ENCODE results near the gene ARID5A. TPM values are rescaled to one million over a fixed set of nuclear protein-coding genes. Genes with fewer than 3 reads are reported as not detected.

Gene ARID5A
- total RNA-seq, 1 donor from 2014 or later: 1.2 TPM

GRCh38 chr2:96528006-96528699 is 8.4 kb upstream of the ARID5A start:
- no peak for DNase-seq

GRCh38 chr2:96528700-96529375 is 7.7 kb upstream of the ARID5A start:
- no peak for DNase-seq

- no peak for DNase-seq
These were observed 7.0 kb upstream of the ARID5A start for GRCh38 chr2:96529376-96530143.

GRCh38 chr2:96530144-96530430 is 6.5 kb upstream of the ARID5A start:
- DNase-seq: no peak

- no peak for DNase-seq
These were observed 5.8 kb upstream of the ARID5A start for GRCh38 chr2:96530474-96531357.

- no peak for DNase-seq
These were observed 5.2 kb upstream of the ARID5A start for GRCh38 chr2:96531366-96531765.

- peak; percentile 66 for DNase-seq
These were observed 4.6 kb upstream of the ARID5A start for GRCh38 chr2:96531872-96532505.

GRCh38 chr2:96532641-96533291 is 3.8 kb upstream of the ARID5A start:
- no peak for DNase-seq

GRCh38 chr2:96533292-96534073 is 3.1 kb upstream of the ARID5A start:
- DNase-seq: peak; percentile 23

GRCh38 chr2:96534141-96534540 is 2.4 kb upstream of the ARID5A start:
- DNase-seq: no peak

GRCh38 chr2:96534701-96535181 is 1.8 kb upstream of the ARID5A start:
- DNase-seq: no peak

GRCh38 chr2:96535331-96535730 is 1.2 kb upstream of the ARID5A start:
- no peak for DNase-seq

- peak; percentile 20 for DNase-seq
These were observed 648 bp downstream of the ARID5A start for GRCh38 chr2:96537066-96537733.

- DNase-seq: no peak
These were observed 1.4 kb downstream of the ARID5A start for GRCh38 chr2:96537734-96538486.

GRCh38 chr2:96538487-96539214 is 2.1 kb downstream of the ARID5A start:
- DNase-seq: peak; percentile 44

GRCh38 chr2:96539215-96539920 is 2.8 kb downstream of the ARID5A start:
- no peak for DNase-seq

GRCh38 chr2:96540136-96540535 is 3.6 kb downstream of the ARID5A start:
- no peak for DNase-seq
